ENCODE measurements around the gene LIN52. TPM values are rescaled to one million over a fixed set of nuclear protein-coding genes. Genes with fewer than 3 reads are reported as not detected.

The LIN52 gene
- total RNA-seq, 1 donor from 2014 or later, result 6.7 TPM

DNA sequence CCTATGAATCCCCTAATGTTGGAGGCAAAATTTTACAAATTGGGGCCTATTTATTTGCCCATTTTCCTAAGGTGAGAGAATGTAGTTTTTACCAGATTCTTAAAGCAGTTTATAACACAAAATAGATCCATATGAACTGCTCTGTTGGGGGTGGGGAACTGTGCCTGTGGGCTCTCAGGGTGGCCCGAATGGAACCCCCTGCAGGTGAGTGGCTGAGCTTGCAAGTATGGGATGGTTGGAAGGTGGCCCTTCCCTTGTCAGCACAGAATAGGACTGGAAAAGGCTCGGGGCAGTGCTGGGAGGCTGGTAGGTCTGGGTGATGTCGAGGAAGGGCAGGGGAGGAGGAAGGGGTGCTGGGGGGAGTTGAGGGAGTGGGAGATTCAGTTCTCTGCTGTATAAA is 159.4 kb downstream of the LIN52 start:
- no peak for DNase-seq (ENCODE audit: missing footprints)
- ATAC-seq, result no peak
- intact Hi-C loops (cut with DNase I), result no loop called here

DNA sequence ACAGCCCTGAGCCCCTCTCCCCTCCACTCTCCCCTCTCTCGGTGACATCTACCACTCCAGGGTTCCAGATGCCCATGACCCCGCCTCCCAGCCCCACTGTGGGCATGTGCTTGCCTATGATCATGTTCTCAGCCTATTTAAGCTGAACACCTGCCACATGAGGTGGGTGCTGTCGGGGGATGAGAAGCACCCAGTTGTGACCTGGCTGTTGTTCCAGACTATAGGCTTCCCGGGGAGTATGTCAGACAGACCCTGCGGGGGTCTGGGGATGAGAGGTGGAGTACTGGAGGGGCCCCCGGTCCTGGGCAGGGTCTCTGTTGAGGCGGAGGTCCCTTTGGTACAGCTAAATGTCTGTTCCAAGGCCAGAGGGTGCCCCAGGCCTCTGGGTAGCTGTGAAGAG is 160.5 kb downstream of the LIN52 start:
- intact Hi-C loops (cut with DNase I), result no loop called here
- ATAC-seq (no peak), DNase-seq (ENCODE audit: missing footprints) (no peak)

DNA sequence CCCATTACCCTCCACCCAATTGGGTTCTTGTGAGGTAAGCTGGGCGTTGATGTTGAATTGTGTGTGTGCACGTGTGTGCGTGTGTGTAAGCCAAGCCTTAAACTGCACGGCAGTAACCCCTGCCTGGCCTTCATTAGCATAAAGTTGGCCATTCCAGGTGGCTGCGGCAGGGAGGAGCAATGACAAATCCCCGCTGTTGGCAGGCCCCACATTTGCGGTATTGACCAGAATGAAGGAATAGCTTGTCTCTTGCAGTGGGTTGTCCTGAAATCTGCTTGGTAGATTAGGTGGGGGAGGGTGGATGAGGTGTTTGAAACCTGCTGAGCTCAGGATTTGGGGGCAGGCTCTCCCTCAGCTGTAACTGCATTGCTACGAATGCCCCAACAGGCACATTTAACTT is 161.8 kb downstream of the LIN52 start:
- intact Hi-C loops (cut with DNase I), result no loop called here
- ATAC-seq (no peak), DNase-seq (ENCODE audit: missing footprints) (no peak)

DNA sequence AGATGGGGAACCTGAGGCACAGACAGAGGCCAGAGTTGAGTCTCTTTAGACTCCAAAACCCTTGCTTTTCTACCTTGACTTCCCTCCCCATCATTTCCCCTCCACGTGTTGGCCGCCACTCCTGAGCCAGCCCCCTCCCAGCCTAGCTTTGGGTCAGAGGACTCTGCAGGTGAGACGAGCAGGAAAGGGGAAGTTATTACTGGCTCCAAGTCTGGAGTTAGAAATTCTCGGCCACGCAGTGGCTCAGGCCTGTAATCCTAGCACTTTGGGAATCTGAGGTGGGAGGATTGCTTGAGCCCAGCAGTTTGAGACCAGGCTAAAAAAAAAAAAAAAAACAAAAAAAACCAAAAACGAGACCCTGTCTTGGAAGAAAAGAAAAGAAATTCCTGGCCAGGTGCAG is 163.3 kb downstream of the LIN52 start:
- no peak for DNase-seq (ENCODE audit: missing footprints)
- no peak for ATAC-seq
- intact Hi-C loops (cut with DNase I), result no loop called here

DNA sequence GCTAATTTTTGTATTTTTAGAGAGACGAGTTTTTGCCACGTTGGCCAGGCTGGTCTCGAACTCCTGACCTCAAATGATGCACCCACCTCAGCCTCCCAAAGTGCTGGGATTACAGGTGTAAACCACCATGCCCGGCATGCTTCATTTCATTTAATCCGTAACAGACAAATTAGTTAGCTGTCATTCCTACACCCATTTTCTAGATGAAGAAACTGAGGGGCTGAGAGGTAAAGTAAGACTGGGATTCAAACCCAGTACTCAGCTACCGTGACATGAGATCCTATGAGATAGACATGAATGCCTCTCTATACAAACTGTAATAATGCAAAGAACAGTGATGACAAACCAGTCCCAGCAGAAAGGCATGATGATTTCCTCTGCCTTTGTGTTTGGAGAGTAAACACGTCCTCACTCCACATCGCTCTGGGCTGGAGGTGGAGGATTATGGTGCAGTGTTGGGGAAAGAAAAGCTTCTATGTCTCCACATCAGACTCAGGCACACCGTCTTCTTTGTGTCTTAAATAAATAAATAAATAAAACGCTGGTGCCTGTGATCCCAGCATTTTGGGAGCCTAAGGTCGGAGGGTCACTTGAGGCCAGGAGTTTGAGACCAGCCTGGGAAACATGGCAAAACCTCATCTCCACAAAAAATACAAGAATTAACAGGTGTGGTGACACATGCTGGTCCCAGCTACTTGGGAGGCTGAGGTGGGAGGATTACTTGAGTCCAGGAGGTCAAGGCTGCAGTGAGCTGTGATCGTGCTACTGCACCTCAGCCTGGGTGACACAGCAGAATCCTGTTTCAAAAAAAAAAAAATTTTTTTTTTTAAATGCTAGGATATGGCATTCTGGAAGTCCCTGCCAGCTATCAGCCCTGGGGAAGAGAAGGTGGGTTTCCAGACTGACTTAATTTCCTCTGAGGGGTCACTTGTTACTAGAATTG is 164.9 kb downstream of the LIN52 start:
- ATAC-seq, result no peak
- DNase-seq (ENCODE audit: missing footprints), result no peak
- intact Hi-C loops (cut with DNase I), result loop anchor here (5.0 kb wide), 1 partner anchor 32 kb away; no protein-coding TSS in a partner anchor

Other genes starting within 250 kb of the LIN52 start
- gene PTGR2, start 233.1 kb upstream of the LIN52 start, total RNA-seq, result 32.8 TPM
- gene ZNF410, start 198.1 kb upstream of the LIN52 start, total RNA-seq, result 16.0 TPM
- 3.7 TPM for gene FAM161B, start 134.9 kb upstream of the LIN52 start, total RNA-seq
- 47.2 TPM for gene COQ6, start 134.7 kb upstream of the LIN52 start, total RNA-seq
- gene ENTPD5, start 65.7 kb upstream of the LIN52 start, total RNA-seq, result 6.2 TPM
- gene BBOF1, start 65.6 kb upstream of the LIN52 start, total RNA-seq, result 3.0 TPM
- 47.2 TPM for gene ALDH6A1, start 503 bp upstream of the LIN52 start, total RNA-seq
- not detected for gene VSX2, start 154.5 kb downstream of the LIN52 start, total RNA-seq
- gene ABCD4, start 218.0 kb downstream of the LIN52 start, total RNA-seq, result 20.8 TPM

All from Right ventricle myocardium inferior (tissue), 1 donor.